Measurements from ENCODE around the gene NFRKB. TPM values are rescaled to one million over a fixed set of nuclear protein-coding genes. Genes with fewer than 3 reads are reported as not detected.

NFRKB gene
- total and polyA plus RNA-seq, 2 donors from 2014 or later, result 7.0 to 25.2 TPM

GRCh38 chr11:129917231-129917630 lies 21.9 kb upstream of the NFRKB start:
- Histone ChIP-seq H3K9ac (ENCODE audit: low read length in 3 of 3) (no peak overlapping the region), H3K9me3 (ENCODE audit: control insufficient read depth in 2 of 3, insufficient read depth in 1 of 3, low read length in 3 of 3) (no peaks in the 10 kb centered on the region), H3K27ac (ENCODE audit: low read depth in 2 of 2, low read length in 2 of 2) (no peak overlapping the region), H3K4me1 (ENCODE audit: control insufficient read depth in 2 of 3, insufficient read depth in 2 of 3, low read depth in 1 of 3, low read length in 3 of 3) (no peaks in the 10 kb centered on the region), H3K4me3 (ENCODE audit: low read length in 3 of 3) (no peak overlapping the region), H3K36me3 (ENCODE audit: control insufficient read depth in 2 of 3, insufficient read depth in 3 of 3, low read length in 3 of 3) (peaks cover 2 to 7% (median 5%) of the 10 kb centered on the region in 3 donors), H3K27me3 (ENCODE audit: control insufficient read depth, insufficient read depth, low read length) (no peaks in the 10 kb centered on the region)
- DNase-seq (no peak), FAIRE-seq (no peak)
- no peak for TF ChIP-seq CTCF (IDR thresholded peaks at IDR 0.05; ENCODE audit: borderline replicate concordance, extremely low read depth, insufficient read depth)
- intact Hi-C loops (cut with DNase I), result no loop called here

GRCh38 chr11:129911298-129911697 lies 15.9 kb upstream of the NFRKB start:
- no peaks in the 10 kb centered on the region for H3K4me1 ChIP-seq (ENCODE audit: control insufficient read depth in 2 of 3, insufficient read depth in 2 of 3, low read depth in 1 of 3, low read length in 3 of 3)
- DNase-seq, result no peak

GRCh38 chr11:129910360-129910759 lies 15.0 kb upstream of the NFRKB start:
- Histone ChIP-seq H3K4me3 (ENCODE audit: low read length in 3 of 3) (no peak overlapping the region), H3K4me1 (ENCODE audit: control insufficient read depth in 2 of 3, insufficient read depth in 2 of 3, low read depth in 1 of 3, low read length in 3 of 3) (no peaks in the 10 kb centered on the region), H3K27ac (ENCODE audit: low read depth in 2 of 2, low read length in 2 of 2) (no peak overlapping the region), H3K36me3 (ENCODE audit: control insufficient read depth in 2 of 3, insufficient read depth in 3 of 3, low read length in 3 of 3) (peaks cover 2 to 11% (median 10%) of the 10 kb centered on the region in 3 donors), H3K9me3 (ENCODE audit: control insufficient read depth in 2 of 3, insufficient read depth in 1 of 3, low read length in 3 of 3) (no peaks in the 10 kb centered on the region), H3K27me3 (ENCODE audit: control insufficient read depth, insufficient read depth, low read length) (no peaks in the 10 kb centered on the region), H3K9ac (ENCODE audit: low read length in 3 of 3) (no peak overlapping the region)
- intact Hi-C loops (cut with DNase I), result no loop called here
- TF ChIP-seq CTCF (IDR thresholded peaks at IDR 0.05; ENCODE audit: borderline replicate concordance, extremely low read depth, insufficient read depth), result no peak
- FAIRE-seq (no peak), DNase-seq (no peak)

More at GRCh38 chr11:129911298-129911697, 15.9 kb upstream of the NFRKB start:
- no peaks in the 10 kb centered on the region for H3K9me3 ChIP-seq (ENCODE audit: control insufficient read depth in 2 of 3, insufficient read depth in 1 of 3, low read length in 3 of 3)
- H3K9ac ChIP-seq (ENCODE audit: low read length in 3 of 3), result no peak overlapping the region
- no peak for FAIRE-seq
- TF ChIP-seq CTCF (IDR thresholded peaks at IDR 0.05; ENCODE audit: borderline replicate concordance, extremely low read depth, insufficient read depth), result no peak
- intact Hi-C loops (cut with DNase I), result no loop called here
- H3K36me3 ChIP-seq (ENCODE audit: control insufficient read depth in 2 of 3, insufficient read depth in 3 of 3, low read length in 3 of 3), result peaks cover 2 to 11% (median 10%) of the 10 kb centered on the region in 3 donors
- H3K27ac ChIP-seq (ENCODE audit: low read depth in 2 of 2, low read length in 2 of 2), result no peak overlapping the region
- no peak overlapping the region for H3K4me3 ChIP-seq (ENCODE audit: low read length in 3 of 3)
- H3K27me3 ChIP-seq (ENCODE audit: control insufficient read depth, insufficient read depth, low read length), result no peaks in the 10 kb centered on the region

GRCh38 chr11:129905402-129905801 lies 10.0 kb upstream of the NFRKB start:
- no peak for TF ChIP-seq CTCF (IDR thresholded peaks at IDR 0.05; ENCODE audit: borderline replicate concordance, extremely low read depth, insufficient read depth)
- Histone ChIP-seq H3K36me3 (ENCODE audit: control insufficient read depth in 2 of 3, insufficient read depth in 3 of 3, low read length in 3 of 3) (peaks cover 2 to 15% (median 7%) of the 10 kb centered on the region in 3 donors), H3K27me3 (ENCODE audit: control insufficient read depth, insufficient read depth, low read length) (no peaks in the 10 kb centered on the region), H3K27ac (ENCODE audit: low read depth in 2 of 2, low read length in 2 of 2) (no peak overlapping the region), H3K4me1 (ENCODE audit: control insufficient read depth in 2 of 3, insufficient read depth in 2 of 3, low read depth in 1 of 3, low read length in 3 of 3) (no peaks in the 10 kb centered on the region), H3K9ac (ENCODE audit: low read length in 3 of 3) (no peak overlapping the region), H3K4me3 (ENCODE audit: low read length in 3 of 3) (no peak overlapping the region), H3K9me3 (ENCODE audit: control insufficient read depth in 2 of 3, insufficient read depth in 1 of 3, low read length in 3 of 3) (no peaks in the 10 kb centered on the region)
- intact Hi-C loops (cut with DNase I), result no loop called here
- no peak for DNase-seq
- FAIRE-seq, result no peak

All from kidney (tissue), 14 donors.